HG03196 (cell line): Measurements from ENCODE around the gene CADM4.
"Not testable (repeated sequence)": the region's sequence is repeated elsewhere in the genome, so short reads cannot be mapped to it uniquely, and the experiment has no call there.

Experiments
- ATAC-seq: cut with Tn5 transposase; IDR thresholded peaks from one replicate; pipeline ENCODE4 v1.9.1; 2021; ENCODE audit not compliant: unreplicated experiment

The CADM4 gene

GRCh38 chr19:43610493-43610892, 29.2 kb downstream of the CADM4 start:
- no peak for ATAC-seq

GRCh38 chr19:43609872-43610271, 29.8 kb downstream of the CADM4 start:
- ATAC-seq = no peak

- no peak for ATAC-seq
Observed at GRCh38 chr19:43607238-43608205, 32.1 kb downstream of the CADM4 start.

GRCh38 chr19:43606569-43607229, 33.0 kb downstream of the CADM4 start:
- no peak for ATAC-seq

- ATAC-seq = no peak
Observed at GRCh38 chr19:43605875-43606568, 33.6 kb downstream of the CADM4 start.

GRCh38 chr19:43600326-43600725, 39.3 kb downstream of the CADM4 start:
- ATAC-seq = not testable (repeated sequence)

GRCh38 chr19:43599635-43600295, 39.9 kb downstream of the CADM4 start:
- no peak for ATAC-seq

- no peak for ATAC-seq
Observed at GRCh38 chr19:43598445-43599240, 41.0 kb downstream of the CADM4 start.

- ATAC-seq = no peak
Observed at GRCh38 chr19:43597876-43598275, 41.8 kb downstream of the CADM4 start.

- ATAC-seq = no peak
Observed at GRCh38 chr19:43596842-43597461, 42.7 kb downstream of the CADM4 start.

- ATAC-seq = peak; percentile 71
Observed at GRCh38 chr19:43595999-43596841, 43.4 kb downstream of the CADM4 start, which contains the start of the genes IRGQ and ZNF576. IRGQ (minus strand) TSS chr19:43596134; CDS start chr19:43595338, 796 bp downstream. ZNF576 (plus strand) TSS chr19:43596595; CDS start chr19:43597109, 514 bp downstream.

GRCh38 chr19:43595605-43595998, 44.0 kb downstream of the CADM4 start:
- ATAC-seq = peak; percentile 1

GRCh38 chr19:43594710-43595604, 44.7 kb downstream of the CADM4 start:
- ATAC-seq = no peak

- ATAC-seq = no peak
Observed at GRCh38 chr19:43594081-43594697, 45.5 kb downstream of the CADM4 start.

GRCh38 chr19:43592800-43593350, 46.8 kb downstream of the CADM4 start:
- no peak for ATAC-seq

- no peak for ATAC-seq
Observed at GRCh38 chr19:43591904-43592772, 47.5 kb downstream of the CADM4 start.
